Astrocyte (in vitro differentiated cells and primary cell): ENCODE measurements around the gene SPPL2B.
"Not testable (repeated sequence)": the region's sequence is repeated elsewhere in the genome, so short reads cannot be mapped to it uniquely, and the experiment has no call there.

Experiments
- CTCF ChIP-seq: IDR thresholded peaks from 2 replicates; pipeline ENCODE4 v1.5.1; 2011; ENCODE audit warnings: low read depth, mild to moderate bottlenecking, inconsistent platforms, low read length, moderate library complexity; ENCODE audit not compliant: insufficient read depth
- EZH2 ChIP-seq: IDR thresholded peaks from 2 replicates; pipeline ENCODE4 v1.6.1; 2012; ENCODE audit warnings: mild to moderate bottlenecking, low read length, inconsistent platforms; ENCODE audit not compliant: insufficient read depth

GRCh38 chr19:2395293-2395829 lies 66.9 kb downstream of the SPPL2B start:
- not testable (repeated sequence) for TF ChIP-seq CTCF, EZH2
